Measurements from ENCODE around the gene TOR1AIP2. TPM values are rescaled to one million over a fixed set of nuclear protein-coding genes. Genes with fewer than 3 reads are reported as not detected.

The TOR1AIP2 gene
- total RNA-seq, 2 experiments from 2014 or later = 31.0 to 49.9 TPM

DNA sequence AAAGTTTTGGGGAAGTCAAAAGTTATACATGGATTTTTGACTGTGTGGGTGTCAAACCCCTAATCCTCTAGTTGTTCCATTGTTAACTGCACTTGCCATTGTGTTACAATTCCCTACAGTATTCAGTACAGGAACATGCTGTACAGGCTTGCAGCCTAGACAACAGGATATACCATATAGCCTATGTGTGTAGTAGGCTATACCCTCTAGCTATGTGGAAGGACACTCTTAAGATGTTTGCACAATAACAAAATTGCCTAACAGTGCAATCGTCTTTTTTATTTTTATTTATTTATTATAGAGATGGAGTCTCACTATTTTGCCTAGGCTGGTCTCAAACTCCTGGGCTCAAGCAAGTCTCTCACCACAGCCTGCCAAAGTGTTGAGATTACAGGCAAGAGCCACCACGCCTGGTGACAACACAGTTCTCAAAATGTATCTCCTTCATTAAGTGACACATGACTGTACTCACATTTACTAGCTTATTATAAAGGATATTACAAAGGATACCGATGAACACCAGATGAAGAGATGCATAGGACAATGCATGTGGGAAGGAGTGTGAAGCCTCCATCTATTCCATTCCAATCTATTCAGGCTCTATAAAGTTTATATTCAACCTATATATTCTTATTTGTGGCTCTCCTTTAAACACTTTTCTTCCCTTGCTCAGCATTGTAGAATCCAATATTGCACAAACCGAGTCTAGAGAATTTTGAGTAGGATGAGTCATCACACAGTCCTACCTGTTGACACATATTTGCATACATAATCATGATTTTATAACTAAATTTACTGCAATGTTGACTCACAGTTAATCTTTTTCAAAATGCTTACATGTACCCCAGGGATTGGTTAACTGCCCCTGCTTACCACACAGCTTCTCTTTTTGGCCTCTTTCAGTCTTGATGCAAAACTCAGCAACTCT is 48.6 kb upstream of the TOR1AIP2 start:
- H3K79me2 ChIP-seq (ENCODE audit: insufficient read depth, low read depth, low read length) = no peaks in the 10 kb centered on the region
- H3K27ac ChIP-seq (ENCODE audit: low read depth, low read length, poor library complexity, severe bottlenecking) = no peak overlapping the region
- no peak for DNase-seq (ENCODE audit: low spot score)
- intact Hi-C loops (cut with micrococcal nuclease; ENCODE audit: unreplicated experiment) = no loop called here
- ChIA-PET POLR2A (interaction anchor here (0.6 to 1.3 kb wide), 6 partner anchors 12 to 520 kb away, joined by 3 to 4 read pairs (median 4); no protein-coding TSS in a partner anchor), CTCF (ENCODE audit: unreplicated experiment) (no interaction called here)
- no peaks in the 10 kb centered on the region for H3K9me2 ChIP-seq (ENCODE audit: insufficient read depth, low read length)
- no TSS peak for BruUV-seq (replicated peaks)
- no peaks in the 10 kb centered on the region for H3K9me3 ChIP-seq (ENCODE audit: low read length)
- TF ChIP-seq EZH2phosphoT487 (IDR thresholded peaks at IDR 0.05; ENCODE audit: borderline replicate concordance, low read depth, low read length) = no peak
- no peaks in the 10 kb centered on the region for H4K20me1 ChIP-seq (ENCODE audit: insufficient read depth, low read length)
- no peak overlapping the region for H3K4me3 ChIP-seq (ENCODE audit: low read depth, low read length, poor library complexity, severe bottlenecking)
- H3K4me2 ChIP-seq (ENCODE audit: low read length) = no peak overlapping the region
- no peaks in the 10 kb centered on the region for H3K4me1 ChIP-seq (ENCODE audit: insufficient read depth, low read length, poor library complexity, severe bottlenecking)
- H3K36me3 ChIP-seq (ENCODE audit: insufficient read depth, low read length) = no peaks in the 10 kb centered on the region
- no peak overlapping the region for H2AFZ ChIP-seq (ENCODE audit: low read length)

DNA sequence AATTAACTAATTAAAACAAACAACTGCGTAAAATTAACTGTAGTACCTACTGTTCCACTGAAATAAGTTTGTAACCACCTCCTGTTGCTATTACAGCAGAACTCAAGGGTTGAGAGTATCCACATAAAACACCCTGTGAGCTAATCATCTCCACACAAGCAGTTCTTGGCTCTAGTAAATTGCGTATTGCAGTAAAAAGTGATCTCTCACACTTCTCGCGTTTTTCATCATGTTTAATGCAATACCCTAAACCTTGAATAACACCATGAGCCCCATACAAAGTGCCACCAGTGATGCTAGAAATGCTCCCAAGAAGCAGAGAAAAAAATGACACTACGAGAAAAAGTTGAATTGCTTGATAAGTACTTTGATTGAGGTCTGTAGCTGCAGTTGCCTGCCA is 47.7 kb upstream of the TOR1AIP2 start:
- H3K9me3 ChIP-seq (ENCODE audit: low read length) = no peaks in the 10 kb centered on the region
- H2AFZ ChIP-seq (ENCODE audit: low read length) = no peak overlapping the region
- no peaks in the 10 kb centered on the region for H3K79me2 ChIP-seq (ENCODE audit: insufficient read depth, low read depth, low read length)
- no peaks in the 10 kb centered on the region for H3K9me2 ChIP-seq (ENCODE audit: insufficient read depth, low read length)
- intact Hi-C loops (cut with micrococcal nuclease; ENCODE audit: unreplicated experiment) = no loop called here
- H3K36me3 ChIP-seq (ENCODE audit: insufficient read depth, low read length) = no peaks in the 10 kb centered on the region
- ChIA-PET CTCF (ENCODE audit: unreplicated experiment) (no interaction called here), POLR2A (interaction anchor here (0.6 to 2.1 kb wide), 7 partner anchors 10 to 52 kb away, joined by 3 to 4 read pairs (median 4); no protein-coding TSS in a partner anchor)
- no peaks in the 10 kb centered on the region for H4K20me1 ChIP-seq (ENCODE audit: insufficient read depth, low read length)
- H3K4me2 ChIP-seq (ENCODE audit: low read length) = no peak overlapping the region
- H3K4me3 ChIP-seq (ENCODE audit: low read depth, low read length, poor library complexity, severe bottlenecking) = no peak overlapping the region
- no TSS peak for BruUV-seq (replicated peaks)
- DNase-seq (ENCODE audit: low spot score) = no peak
- no peak overlapping the region for H3K27ac ChIP-seq (ENCODE audit: low read depth, low read length, poor library complexity, severe bottlenecking)
- H3K4me1 ChIP-seq (ENCODE audit: insufficient read depth, low read length, poor library complexity, severe bottlenecking) = no peaks in the 10 kb centered on the region
- no peak for TF ChIP-seq CTCF (conservative IDR thresholded peaks at IDR 0.05; ENCODE audit: low read length)
- TF ChIP-seq EZH2phosphoT487 (IDR thresholded peaks at IDR 0.05; ENCODE audit: borderline replicate concordance, low read depth, low read length) = no peak

DNA sequence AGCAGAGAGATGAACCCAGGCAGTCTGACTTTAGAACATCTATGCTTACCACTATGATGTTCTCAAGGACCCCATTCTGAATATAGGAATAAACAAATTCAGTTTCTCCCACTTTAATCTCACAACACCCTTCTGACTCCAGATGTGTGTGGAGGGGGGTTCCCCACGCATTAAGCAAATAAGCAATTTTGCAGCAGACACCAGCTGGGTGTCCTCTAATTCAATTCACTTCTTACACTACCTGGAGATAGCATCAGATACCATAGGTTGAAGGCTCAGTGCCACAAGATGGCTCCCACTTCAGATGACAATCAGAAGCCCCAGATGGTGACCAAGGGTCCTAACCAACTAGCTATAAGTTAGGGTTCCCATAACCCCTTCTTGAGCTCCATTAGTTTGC is 46.7 kb upstream of the TOR1AIP2 start:
- POLR2A ChIA-PET = interaction anchor here (1.2 to 2.1 kb wide), 2 partner anchors 14 to 27 kb away, joined by 4 to 6 read pairs; no protein-coding TSS in a partner anchor
- Histone ChIP-seq H3K4me2 (ENCODE audit: low read length) (no peak overlapping the region), H3K4me1 (ENCODE audit: insufficient read depth, low read length, poor library complexity, severe bottlenecking) (no peaks in the 10 kb centered on the region), H4K20me1 (ENCODE audit: insufficient read depth, low read length) (no peaks in the 10 kb centered on the region), H3K27ac (ENCODE audit: low read depth, low read length, poor library complexity, severe bottlenecking) (no peak overlapping the region), H3K36me3 (ENCODE audit: insufficient read depth, low read length) (0 out of 2 replicates have a peak, but pooled peaks cover 4% of the 10 kb centered on the region), H3K79me2 (ENCODE audit: insufficient read depth, low read depth, low read length) (no peaks in the 10 kb centered on the region), H3K9me3 (ENCODE audit: low read length) (no peaks in the 10 kb centered on the region), H2AFZ (ENCODE audit: low read length) (no peak overlapping the region), H3K9me2 (ENCODE audit: insufficient read depth, low read length) (no peaks in the 10 kb centered on the region), H3K4me3 (ENCODE audit: low read depth, low read length, poor library complexity, severe bottlenecking) (no peak overlapping the region)
- no peak for TF ChIP-seq CTCF (conservative IDR thresholded peaks at IDR 0.05; ENCODE audit: low read length)
- no peak for TF ChIP-seq EZH2phosphoT487 (IDR thresholded peaks at IDR 0.05; ENCODE audit: borderline replicate concordance, low read depth, low read length)
- CTCF ChIA-PET (ENCODE audit: unreplicated experiment) = no interaction called here
- no peak for DNase-seq (ENCODE audit: low spot score)
- intact Hi-C loops (cut with micrococcal nuclease; ENCODE audit: unreplicated experiment) = no loop called here
- no TSS peak for BruUV-seq (replicated peaks)
